HEK293 (cell line): ENCODE measurements around the gene TMEM14C.

Source experiments
- AEBP2 ChIP-seq: fragments of 450-650 bp; formaldehyde crosslinking; IDR thresholded peaks from 2 replicates; pipeline ENCODE4 v1.5.1; 2016; ENCODE audit warnings: missing biosample characterization, missing genetic modification characterization, borderline replicate concordance
- GLI4 ChIP-seq: fragments of 450-650 bp; formaldehyde crosslinking; IDR thresholded peaks from 2 replicates; pipeline ENCODE4 v1.5.1; 2016; ENCODE audit warnings: missing biosample characterization, missing genetic modification characterization
- KLF1 ChIP-seq: fragments of 450-650 bp; formaldehyde crosslinking; IDR thresholded peaks from 2 replicates; pipeline ENCODE4 v1.5.1; 2016; ENCODE audit warnings: missing biosample characterization, missing genetic modification characterization
- KLF16 ChIP-seq: fragments of 450-650 bp; formaldehyde crosslinking; IDR thresholded peaks from 2 replicates; pipeline ENCODE4 v1.5.1; 2017; ENCODE audit warnings: missing biosample characterization, missing genetic modification characterization
- MYNN ChIP-seq: fragments of 450-650 bp; formaldehyde crosslinking; IDR thresholded peaks from 2 replicates; pipeline ENCODE4 v1.5.1; 2016; ENCODE audit warnings: missing biosample characterization, missing genetic modification characterization, borderline replicate concordance
- PATZ1 ChIP-seq: fragments of 450-650 bp; formaldehyde crosslinking; IDR thresholded peaks from 2 replicates; pipeline ENCODE4 v1.5.1; 2016; ENCODE audit warnings: missing biosample characterization, missing genetic modification characterization
- PRDM6 ChIP-seq: fragments of 450-650 bp; formaldehyde crosslinking; IDR thresholded peaks from 2 replicates; pipeline ENCODE4 v1.5.1; 2017; ENCODE audit warnings: missing biosample characterization, missing genetic modification characterization
- TCF7L2 ChIP-seq: IDR thresholded peaks from 2 replicates; pipeline ENCODE4 v1.6.1; 2011; ENCODE audit warnings: low read depth, mild to moderate bottlenecking, inconsistent platforms, low read length, moderate library complexity, borderline replicate concordance
- YY2 ChIP-seq: fragments of 450-650 bp; formaldehyde crosslinking; IDR thresholded peaks from 2 replicates; pipeline ENCODE4 v1.5.1; 2016; ENCODE audit warnings: missing biosample characterization, missing genetic modification characterization
- ZBTB11 ChIP-seq: fragments of 450-650 bp; formaldehyde crosslinking; conservative IDR thresholded peaks from 2 replicates; pipeline ENCODE4 v1.5.1; 2016; ENCODE audit warnings: low read depth, missing biosample characterization, missing genetic modification characterization
- ZFP3 ChIP-seq: fragments of 450-650 bp; formaldehyde crosslinking; IDR thresholded peaks from 2 replicates; pipeline ENCODE4 v1.5.1; 2016; ENCODE audit warnings: low read depth, missing biosample characterization, missing genetic modification characterization
- ZFP69B ChIP-seq: fragments of 450-650 bp; formaldehyde crosslinking; IDR thresholded peaks from 2 replicates; pipeline ENCODE4 v1.5.1; 2016; ENCODE audit warnings: missing biosample characterization, missing genetic modification characterization
- ZNF148 ChIP-seq: fragments of 450-650 bp; formaldehyde crosslinking; IDR thresholded peaks from 2 replicates; pipeline ENCODE4 v1.5.0; 2017; ENCODE audit warnings: missing biosample characterization, missing genetic modification characterization, borderline replicate concordance
- ZNF157 ChIP-seq: fragments of 450-650 bp; formaldehyde crosslinking; IDR thresholded peaks from 2 replicates; pipeline ENCODE4 v1.5.1; 2016; ENCODE audit warnings: missing biosample characterization, missing genetic modification characterization
- ZNF175 ChIP-seq: fragments of 450-650 bp; formaldehyde crosslinking; IDR thresholded peaks from 2 replicates; pipeline ENCODE4 v1.5.1; 2016; ENCODE audit warnings: missing biosample characterization, missing genetic modification characterization
- ZNF19 ChIP-seq: fragments of 450-650 bp; formaldehyde crosslinking; IDR thresholded peaks from 2 replicates; pipeline ENCODE4; 2016; ENCODE audit warnings: missing biosample characterization, missing genetic modification characterization, low read depth
- ZNF239 ChIP-seq: fragments of 450-650 bp; formaldehyde crosslinking; IDR thresholded peaks from 2 replicates; pipeline ENCODE4 v1.5.1; 2016; ENCODE audit warnings: missing biosample characterization, missing genetic modification characterization
- ZNF248 ChIP-seq: fragments of 450-650 bp; formaldehyde crosslinking; IDR thresholded peaks from 2 replicates; pipeline ENCODE4 v1.5.1; 2017; ENCODE audit warnings: missing biosample characterization, missing genetic modification characterization
- ZNF350 ChIP-seq: fragments of 450-650 bp; formaldehyde crosslinking; IDR thresholded peaks from 2 replicates; pipeline ENCODE4 v1.5.0; 2017; ENCODE audit warnings: missing biosample characterization, mild to moderate bottlenecking, missing genetic modification characterization
- ZNF423 ChIP-seq: fragments of 450-650 bp; formaldehyde crosslinking; IDR thresholded peaks from 2 replicates; pipeline ENCODE4 v1.5.1; 2016; ENCODE audit warnings: missing biosample characterization, missing genetic modification characterization
- ZNF530 ChIP-seq: fragments of 450-650 bp; formaldehyde crosslinking; IDR thresholded peaks from 2 replicates; pipeline ENCODE4 v1.5.1; 2016; ENCODE audit warnings: low read depth, missing biosample characterization, missing genetic modification characterization
- ZNF544 ChIP-seq: fragments of 450-650 bp; formaldehyde crosslinking; IDR thresholded peaks from 2 replicates; pipeline ENCODE4 v1.5.0; 2017; ENCODE audit warnings: missing biosample characterization, missing genetic modification characterization
- ZNF560 ChIP-seq: fragments of 450-650 bp; formaldehyde crosslinking; IDR thresholded peaks from 2 replicates; pipeline ENCODE4 v1.5.1; 2017; ENCODE audit warnings: missing biosample characterization, missing genetic modification characterization, borderline replicate concordance
- ZNF585B ChIP-seq: fragments of 450-650 bp; formaldehyde crosslinking; IDR thresholded peaks from 2 replicates; pipeline ENCODE4 v1.5.1; 2016; ENCODE audit warnings: missing biosample characterization, missing genetic modification characterization
- ZNF596 ChIP-seq: fragments of 450-650 bp; IDR thresholded peaks from 2 replicates; pipeline ENCODE4 v1.5.0; 2018; ENCODE audit warnings: missing biosample characterization, mild to moderate bottlenecking, missing genetic modification characterization, moderate library complexity
- ZNF701 ChIP-seq: fragments of 450-650 bp; formaldehyde crosslinking; IDR thresholded peaks from 2 replicates; pipeline ENCODE4 v1.5.1; 2016; ENCODE audit warnings: missing biosample characterization, missing genetic modification characterization
- ZNF76 ChIP-seq: fragments of 450-650 bp; formaldehyde crosslinking; IDR thresholded peaks from 2 replicates; pipeline ENCODE4; 2016; ENCODE audit warnings: low read depth, missing biosample characterization, missing genetic modification characterization, borderline replicate concordance
- ZNF777 ChIP-seq: fragments of 450-650 bp; formaldehyde crosslinking; IDR thresholded peaks from 2 replicates; pipeline ENCODE4 v1.5.1; 2017; ENCODE audit warnings: missing biosample characterization, missing genetic modification characterization, borderline replicate concordance
- ZNF830 ChIP-seq: fragments of 450-650 bp; IDR thresholded peaks from 2 replicates; pipeline ENCODE4 v1.5.0; 2018; ENCODE audit warnings: missing biosample characterization, missing genetic modification characterization, low read depth, mild to moderate bottlenecking, moderate library complexity

TMEM14C gene

GRCh38 chr6:10722820-10723566 is at the start of gene TMEM14C (continued):
- TF ChIP-seq ZNF148 (tag by site-specific recombination) (no peak), ZNF585B (tag by site-specific recombination) (no peak), KLF1 (tag by site-specific recombination) (peak; percentile 54), ZNF175 (tag by site-specific recombination) (no peak), ZFP69B (tag by site-specific recombination) (no peak), PRDM6 (tag by site-specific recombination) (no peak), ZNF423 (tag by site-specific recombination) (no peak), TCF7L2 (no peak), ZFP3 (tag by site-specific recombination) (no peak), ZNF530 (tag by site-specific recombination) (no peak), YY2 (no peak), ZBTB11 (tag by site-specific recombination) (peak; percentile 85), ZNF19 (tag by site-specific recombination) (no peak), ZNF248 (tag by site-specific recombination) (no peak), ZNF239 (tag by site-specific recombination) (no peak), KLF16 (no peak), ZNF76 (0 out of 2 replicates have a peak, but pooled peaks have one; percentile 12), ZNF544 (no peak), PATZ1 (tag by site-specific recombination) (peak; percentile 94), GLI4 (tag by site-specific recombination) (no peak), ZNF350 (no peak), ZNF777 (no peak), ZNF830 (tag by site-specific recombination) (no peak), ZNF701 (tag by site-specific recombination) (no peak), AEBP2 (no peak), ZNF596 (tag by site-specific recombination) (no peak), ZNF560 (tag by site-specific recombination) (no peak), MYNN (tag by site-specific recombination) (no peak), ZNF157 (tag by site-specific recombination) (no peak)
